Mammary epithelial cell (primary cell): Measurements from ENCODE around the gene SCAF8.

Experiments
- EZH2 ChIP-seq: IDR thresholded peaks from 2 replicates; pipeline ENCODE4 v1.6.1; 2012; ENCODE audit warnings: low read length, inconsistent platforms, borderline replicate concordance
- TF ChIP-seq, protein P1 (sequence below), 2 donors: IDR thresholded peaks in 1 of 2; conservative IDR thresholded peaks in 1 of 2; 2 replicates each; pipeline ENCODE4 v1.5.1; 2011 to 2012; ENCODE audit warnings: inconsistent platforms in 2 of 2, low read length in 2 of 2, mild to moderate bottlenecking in 2 of 2, control low read depth in 1 of 2, low read depth in 1 of 2; ENCODE audit not compliant: insufficient read depth in 1 of 2; ENCODE audit errors: extremely low read depth in 1 of 2

DNA sequence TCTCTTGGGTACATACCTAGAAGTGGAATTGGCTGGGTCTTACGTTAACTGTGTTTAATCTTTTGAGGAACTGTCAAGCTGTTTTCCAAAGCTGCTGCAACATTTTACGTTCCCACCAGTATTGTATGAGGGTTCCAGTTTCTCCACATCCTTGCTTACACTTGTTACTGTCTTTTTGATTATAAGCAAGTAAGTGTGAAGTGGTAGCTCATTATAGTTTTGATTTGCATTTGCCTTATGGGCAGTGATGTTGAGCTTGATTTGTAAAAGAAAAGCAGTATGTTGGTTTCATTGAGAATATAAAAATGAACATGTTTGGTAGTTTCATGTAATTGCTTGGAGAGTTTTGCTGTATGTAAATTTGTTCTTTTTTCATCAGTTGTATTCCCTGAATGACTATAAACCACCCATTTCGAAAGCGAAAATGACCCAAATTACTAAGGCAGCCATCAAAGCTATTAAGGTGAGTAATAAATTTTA lies 40.4 kb downstream of the SCAF8 start:
- TF ChIP-seq, protein P1, sequence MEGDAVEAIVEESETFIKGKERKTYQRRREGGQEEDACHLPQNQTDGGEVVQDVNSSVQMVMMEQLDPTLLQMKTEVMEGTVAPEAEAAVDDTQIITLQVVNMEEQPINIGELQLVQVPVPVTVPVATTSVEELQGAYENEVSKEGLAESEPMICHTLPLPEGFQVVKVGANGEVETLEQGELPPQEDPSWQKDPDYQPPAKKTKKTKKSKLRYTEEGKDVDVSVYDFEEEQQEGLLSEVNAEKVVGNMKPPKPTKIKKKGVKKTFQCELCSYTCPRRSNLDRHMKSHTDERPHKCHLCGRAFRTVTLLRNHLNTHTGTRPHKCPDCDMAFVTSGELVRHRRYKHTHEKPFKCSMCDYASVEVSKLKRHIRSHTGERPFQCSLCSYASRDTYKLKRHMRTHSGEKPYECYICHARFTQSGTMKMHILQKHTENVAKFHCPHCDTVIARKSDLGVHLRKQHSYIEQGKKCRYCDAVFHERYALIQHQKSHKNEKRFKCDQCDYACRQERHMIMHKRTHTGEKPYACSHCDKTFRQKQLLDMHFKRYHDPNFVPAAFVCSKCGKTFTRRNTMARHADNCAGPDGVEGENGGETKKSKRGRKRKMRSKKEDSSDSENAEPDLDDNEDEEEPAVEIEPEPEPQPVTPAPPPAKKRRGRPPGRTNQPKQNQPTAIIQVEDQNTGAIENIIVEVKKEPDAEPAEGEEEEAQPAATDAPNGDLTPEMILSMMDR (conservative IDR thresholded peaks at IDR 0.05 in 1 of 2, IDR thresholded peaks at IDR 0.05 in 1 of 2; ENCODE audit: extremely low read depth in 1 of 2, insufficient read depth in 1 of 2, low read depth in 1 of 2, low read length in 2 of 2): no peak
- no peak for TF ChIP-seq EZH2
